DOHH2 (cell line): ENCODE data around the gene GPC1.

Experiments used
- H3F3A ChIP-seq: fragments of 200-600 bp; sonication (generic), shearing (Covaris generic); 2 replicates; pipeline ENCODE4 v1.6.0; 2016; ENCODE audit warnings: antibody characterized with exemption, mild to moderate bottlenecking; ENCODE audit not compliant: control insufficient read depth, insufficient read depth
- H3K27ac ChIP-seq: fragments of 200-600 bp; sonication (generic); 2 replicates; pipeline ENCODE4 v1.5.1; 2014; ENCODE audit warnings: low read depth, mild to moderate bottlenecking, low read length, moderate library complexity
- H3K27me3 ChIP-seq: fragments of 200-600 bp; sonication (generic); 2 replicates; pipeline ENCODE4 v1.6.1; 2014; ENCODE audit warnings: mild to moderate bottlenecking, low read length, mixed read lengths; ENCODE audit not compliant: control insufficient read depth
- H3K36me3 ChIP-seq: fragments of 200-600 bp; sonication (generic); 2 replicates; pipeline ENCODE4 v1.6.1; 2014; ENCODE audit warnings: mild to moderate bottlenecking, low read length, moderate library complexity, mixed read lengths; ENCODE audit not compliant: control insufficient read depth
- H3K4me1 ChIP-seq: fragments of 200-600 bp; sonication (generic); 2 replicates; pipeline ENCODE4 v1.6.1; 2014; ENCODE audit warnings: mild to moderate bottlenecking, low read length, mixed read lengths; ENCODE audit not compliant: control insufficient read depth
- H3K4me2 ChIP-seq: fragments of 200-600 bp; sonication (generic); 2 replicates; pipeline ENCODE4 v1.6.0; 2014; ENCODE audit warnings: mild to moderate bottlenecking, low read length, moderate library complexity
- H3K4me3 ChIP-seq: fragments of 200-600 bp; sonication (generic); 2 replicates; pipeline ENCODE4 v1.5.1; 2014; ENCODE audit warnings: mild to moderate bottlenecking, low read length, mixed read lengths
- H3K79me2 ChIP-seq: fragments of 200-600 bp; sonication (generic); 2 replicates; pipeline ENCODE4 v1.6.1; 2014; ENCODE audit warnings: mild to moderate bottlenecking, low read length, mixed read lengths; ENCODE audit not compliant: control insufficient read depth
- H3K9me2 ChIP-seq: fragments of 200-600 bp; sonication (generic); replicated peaks from 2 replicates; pipeline ENCODE4 v1.6.1; 2014; ENCODE audit warnings: mild to moderate bottlenecking, low read length, mixed read lengths; ENCODE audit not compliant: control insufficient read depth
- H3K9me3 ChIP-seq: fragments of 200-600 bp; sonication (generic); 2 replicates; pipeline ENCODE4 v1.6.1; 2014; ENCODE audit warnings: antibody characterized with exemption, low read length, mixed read lengths; ENCODE audit not compliant: control insufficient read depth, insufficient read depth
- H4K20me1 ChIP-seq: fragments of 200-600 bp; sonication (generic); 2 replicates; pipeline ENCODE4 v1.6.0; 2014; ENCODE audit warnings: low read depth, mild to moderate bottlenecking, antibody characterized with exemption, low read length, moderate library complexity; ENCODE audit not compliant: control insufficient read depth, insufficient read depth
- EZH2phosphoT487 ChIP-seq: fragments of 200-600 bp; sonication (generic); IDR thresholded peaks from 2 replicates; pipeline ENCODE4 v1.6.1; 2017; ENCODE audit warnings: borderline replicate concordance, mild to moderate bottlenecking, antibody characterized with exemption, low read length, moderate library complexity, mixed read lengths
- TF ChIP-seq, protein P1 (sequence below): fragments of 200-600 bp; sonication (generic); IDR thresholded peaks from one replicate; pipeline ENCODE4 v1.5.1; 2014; ENCODE audit warnings: antibody characterized with exemption, mild to moderate bottlenecking, low read depth, low read length; ENCODE audit not compliant: poor library complexity, severe bottlenecking

GPC1 gene

DNA sequence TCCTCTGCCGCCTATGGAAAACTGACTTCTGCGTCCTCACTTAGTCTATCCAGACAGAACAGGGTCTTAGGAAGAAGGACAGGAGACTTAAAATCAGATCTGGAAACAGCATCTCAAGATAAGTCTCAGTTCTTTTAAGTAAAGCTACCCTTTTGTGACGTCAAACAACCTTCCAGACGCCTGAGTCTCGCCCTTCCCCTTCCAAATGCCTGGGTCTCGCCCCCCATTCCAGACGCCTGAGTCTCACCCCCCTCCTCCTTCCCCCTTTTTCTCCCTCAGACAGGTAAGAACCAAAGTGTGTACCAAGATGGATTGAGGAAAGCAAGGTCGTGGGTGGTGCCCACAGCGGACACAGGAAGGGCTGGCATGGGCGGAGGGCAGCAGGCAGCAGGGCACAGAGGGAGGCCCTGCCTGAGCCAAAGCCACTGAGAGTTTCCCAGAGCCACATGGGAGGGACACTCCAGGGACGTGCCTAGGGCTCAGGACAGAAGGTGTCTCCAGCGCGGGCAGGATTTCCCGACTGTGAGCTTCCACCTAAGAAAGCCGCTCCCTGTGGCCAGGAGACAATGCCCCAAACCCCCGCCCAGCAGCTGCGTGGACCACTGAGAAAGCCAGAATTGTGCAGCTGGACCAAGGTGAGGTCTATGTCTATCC, 71.1 kb downstream of the GPC1 start:
- no peak for TF ChIP-seq EZH2phosphoT487
- TF ChIP-seq, protein P1, sequence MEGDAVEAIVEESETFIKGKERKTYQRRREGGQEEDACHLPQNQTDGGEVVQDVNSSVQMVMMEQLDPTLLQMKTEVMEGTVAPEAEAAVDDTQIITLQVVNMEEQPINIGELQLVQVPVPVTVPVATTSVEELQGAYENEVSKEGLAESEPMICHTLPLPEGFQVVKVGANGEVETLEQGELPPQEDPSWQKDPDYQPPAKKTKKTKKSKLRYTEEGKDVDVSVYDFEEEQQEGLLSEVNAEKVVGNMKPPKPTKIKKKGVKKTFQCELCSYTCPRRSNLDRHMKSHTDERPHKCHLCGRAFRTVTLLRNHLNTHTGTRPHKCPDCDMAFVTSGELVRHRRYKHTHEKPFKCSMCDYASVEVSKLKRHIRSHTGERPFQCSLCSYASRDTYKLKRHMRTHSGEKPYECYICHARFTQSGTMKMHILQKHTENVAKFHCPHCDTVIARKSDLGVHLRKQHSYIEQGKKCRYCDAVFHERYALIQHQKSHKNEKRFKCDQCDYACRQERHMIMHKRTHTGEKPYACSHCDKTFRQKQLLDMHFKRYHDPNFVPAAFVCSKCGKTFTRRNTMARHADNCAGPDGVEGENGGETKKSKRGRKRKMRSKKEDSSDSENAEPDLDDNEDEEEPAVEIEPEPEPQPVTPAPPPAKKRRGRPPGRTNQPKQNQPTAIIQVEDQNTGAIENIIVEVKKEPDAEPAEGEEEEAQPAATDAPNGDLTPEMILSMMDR, result no peak
- Histone ChIP-seq H3K4me3 (no peak overlapping the region), H3K9me2 (no peaks in the 10 kb centered on the region), H3K4me1 (no peaks in the 10 kb centered on the region), H3K79me2 (no peaks in the 10 kb centered on the region), H3F3A (no peaks in the 10 kb centered on the region), H4K20me1 (no peaks in the 10 kb centered on the region), H3K4me2 (no peak overlapping the region), H3K27me3 (no peaks in the 10 kb centered on the region), H3K9me3 (no peaks in the 10 kb centered on the region), H3K27ac (no peak overlapping the region), H3K36me3 (peaks cover 2% of the 10 kb centered on the region; the same call in 1 of the 2 replicates)

DNA sequence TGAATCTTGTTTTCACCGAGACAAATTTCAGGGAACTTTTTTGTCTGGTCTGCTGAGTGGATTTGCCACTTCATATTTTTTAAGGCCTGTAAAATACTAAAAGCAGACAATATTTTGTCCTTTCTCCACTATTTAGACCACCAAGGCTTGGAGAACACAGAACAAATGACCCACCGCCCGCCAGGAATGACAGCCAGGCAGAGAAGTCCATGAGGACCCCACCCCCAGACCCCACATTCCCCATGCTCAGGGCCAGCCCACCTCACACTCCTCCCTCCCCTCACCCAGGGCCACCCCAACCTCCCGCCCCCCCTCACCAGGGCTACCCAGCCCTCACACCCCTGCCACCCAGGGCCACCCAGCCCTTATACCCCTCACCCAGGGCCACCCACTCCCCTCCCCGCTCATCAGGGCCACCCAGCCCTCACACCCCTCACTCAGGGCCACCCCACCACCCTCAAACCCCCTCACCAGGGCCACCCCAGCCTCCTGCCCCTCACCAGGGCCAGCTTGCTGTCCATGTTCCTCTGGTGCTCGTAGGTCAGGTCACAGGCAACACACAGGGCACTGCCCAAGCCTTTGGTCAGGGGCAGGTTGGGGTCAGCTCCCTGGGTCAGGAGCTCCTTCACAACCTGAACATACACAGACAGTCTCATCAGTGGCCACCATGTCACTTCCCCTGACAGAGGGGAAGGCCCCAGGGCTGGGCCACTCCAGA, 71.8 kb downstream of the GPC1 start:
- H3K79me2 ChIP-seq, result no peaks in the 10 kb centered on the region
- H3K4me1 ChIP-seq, result no peaks in the 10 kb centered on the region
- H3K4me3 ChIP-seq, result no peak overlapping the region
- H3K27me3 ChIP-seq, result no peaks in the 10 kb centered on the region
- H3K36me3 ChIP-seq, result peaks cover 7% of the 10 kb centered on the region
- H3F3A ChIP-seq, result no peaks in the 10 kb centered on the region
- no peak overlapping the region for H3K27ac ChIP-seq
- H3K9me2 ChIP-seq, result no peaks in the 10 kb centered on the region
- H3K4me2 ChIP-seq, result no peak overlapping the region
- TF ChIP-seq, protein P1, result no peak
- TF ChIP-seq EZH2phosphoT487, result no peak
- no peaks in the 10 kb centered on the region for H4K20me1 ChIP-seq
- H3K9me3 ChIP-seq, result no peaks in the 10 kb centered on the region

DNA sequence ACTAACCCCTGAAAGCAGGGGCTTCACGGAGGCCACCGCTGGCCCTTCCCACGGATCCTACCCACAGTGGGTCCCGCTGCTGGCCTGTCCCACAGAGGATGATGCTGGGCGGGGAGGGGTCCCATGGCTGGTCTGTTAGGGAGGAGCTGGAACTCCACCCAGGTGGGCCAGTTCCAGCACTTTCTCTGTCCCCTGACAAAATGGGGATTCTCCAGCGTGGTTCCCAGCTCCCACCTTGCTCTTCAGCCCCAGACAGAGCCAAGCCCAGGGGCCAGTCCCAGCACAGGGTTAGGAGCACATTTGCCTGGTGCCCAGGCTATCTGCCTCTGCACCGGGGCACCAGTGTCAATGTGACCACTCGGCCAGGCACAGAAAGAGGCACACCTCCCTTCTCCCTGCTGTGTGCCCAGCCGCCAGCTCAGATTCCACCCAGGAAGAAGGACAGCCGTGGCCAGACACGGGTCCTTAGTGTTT, 72.4 kb downstream of the GPC1 start:
- H3F3A ChIP-seq, result no peaks in the 10 kb centered on the region
- no peaks in the 10 kb centered on the region for H3K27me3 ChIP-seq
- no peaks in the 10 kb centered on the region for H3K79me2 ChIP-seq
- no peaks in the 10 kb centered on the region for H3K9me2 ChIP-seq
- no peak overlapping the region for H3K27ac ChIP-seq
- H3K4me2 ChIP-seq, result no peak overlapping the region
- peaks cover 13% of the 10 kb centered on the region for H3K36me3 ChIP-seq
- H3K4me1 ChIP-seq, result no peaks in the 10 kb centered on the region
- no peak overlapping the region for H3K4me3 ChIP-seq
- no peaks in the 10 kb centered on the region for H4K20me1 ChIP-seq
- no peaks in the 10 kb centered on the region for H3K9me3 ChIP-seq
- TF ChIP-seq EZH2phosphoT487, result no peak
- TF ChIP-seq, protein P1, result no peak
